NCI-H128 (cell line): ENCODE measurements around the gene LHFPL5.

Experiments
- DNase-seq: peaks from one replicate; lab custom pipeline; 2025; ENCODE audit not compliant: unreplicated experiment; lab: John Stamatoyannopoulos, UW

Gene LHFPL5

DNA sequence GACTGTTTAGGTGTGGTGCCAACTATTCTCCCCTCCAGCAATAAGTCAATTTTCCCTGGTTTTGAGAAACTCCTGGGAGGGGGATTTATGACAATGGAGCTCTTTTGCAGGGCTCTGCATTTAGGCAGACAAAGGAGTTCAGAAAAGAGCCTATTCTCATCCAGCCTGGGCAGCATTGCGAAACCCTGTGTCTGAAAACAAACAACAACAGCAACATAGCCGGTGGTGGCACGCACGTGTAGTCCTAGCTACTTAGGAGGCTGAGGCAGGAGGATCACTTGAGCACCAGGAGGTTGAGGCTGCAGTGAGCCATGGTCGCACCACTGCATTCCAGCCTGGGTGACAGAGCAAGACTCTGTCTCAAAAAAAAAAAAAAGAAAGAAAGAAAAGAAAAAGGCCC, 14.5 kb upstream of the LHFPL5 start:
- DNase-seq: no peak

DNA sequence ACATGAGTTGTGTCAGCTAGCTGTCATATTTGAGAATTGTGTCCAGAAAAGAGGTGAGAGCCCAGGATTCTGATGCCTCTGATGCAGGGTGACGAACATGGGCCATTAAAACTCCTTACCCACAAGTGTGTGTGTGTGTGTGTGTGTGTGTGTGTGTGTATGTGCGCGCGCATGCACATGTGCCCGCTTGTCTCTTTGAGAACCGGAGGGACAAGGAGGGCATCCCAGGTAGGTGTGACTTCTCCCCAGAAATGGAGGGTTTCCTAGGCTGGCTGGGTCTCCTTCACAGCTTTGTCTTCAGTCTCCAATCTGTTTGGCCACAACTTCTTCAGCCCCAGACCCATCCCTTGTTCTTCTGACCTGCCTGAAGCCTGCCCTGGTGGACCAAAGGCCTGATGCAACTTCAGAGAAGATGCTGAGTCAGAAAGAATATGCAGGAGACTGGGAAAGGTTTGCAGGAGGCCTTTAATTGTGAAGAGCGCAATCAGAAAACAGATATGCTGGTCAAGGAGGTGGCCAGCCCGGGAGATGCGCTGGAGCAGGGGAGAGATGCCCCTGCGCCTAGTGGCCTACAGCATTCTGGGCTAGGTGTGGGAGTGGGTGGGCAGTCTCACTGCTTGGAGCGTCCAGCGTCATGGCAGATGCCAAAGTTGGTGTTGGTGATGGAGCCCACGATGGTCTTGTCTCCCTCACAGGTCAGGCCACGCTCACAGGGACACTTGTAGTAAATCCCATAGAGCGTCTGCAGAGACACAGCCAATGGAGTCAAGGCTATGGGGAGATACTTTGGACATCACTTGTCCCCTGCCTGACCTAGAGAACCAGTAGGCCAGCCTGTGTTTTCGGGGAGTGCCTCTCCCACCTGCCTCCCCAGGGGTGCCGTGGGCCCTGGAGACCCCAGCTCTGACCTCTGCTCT, 10.4 kb upstream of the LHFPL5 start:
- DNase-seq: no peak

GRCh38 chr6:35795453-35796071, 9.6 kb upstream of the LHFPL5 start:
- DNase-seq: no peak

DNA sequence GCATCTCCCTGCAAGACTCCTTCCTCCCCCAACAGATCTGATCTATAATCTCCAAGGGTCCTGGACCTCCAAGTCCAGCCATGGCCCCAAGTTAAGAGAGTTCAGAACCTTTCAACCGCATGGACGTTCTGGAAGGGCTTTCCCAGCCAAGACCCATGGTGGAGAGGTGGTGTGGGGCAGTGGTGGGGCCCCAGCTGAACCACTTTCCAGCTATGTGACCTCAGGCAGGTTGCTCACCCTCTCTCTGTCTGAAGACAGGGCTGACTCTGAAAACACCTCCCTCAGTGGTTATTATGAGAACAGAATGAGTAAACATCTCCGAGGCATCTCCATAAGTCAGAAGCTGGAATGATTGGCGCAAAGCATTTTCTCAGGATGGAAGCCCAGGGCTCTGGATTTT, 8.9 kb upstream of the LHFPL5 start:
- DNase-seq: no peak

DNA sequence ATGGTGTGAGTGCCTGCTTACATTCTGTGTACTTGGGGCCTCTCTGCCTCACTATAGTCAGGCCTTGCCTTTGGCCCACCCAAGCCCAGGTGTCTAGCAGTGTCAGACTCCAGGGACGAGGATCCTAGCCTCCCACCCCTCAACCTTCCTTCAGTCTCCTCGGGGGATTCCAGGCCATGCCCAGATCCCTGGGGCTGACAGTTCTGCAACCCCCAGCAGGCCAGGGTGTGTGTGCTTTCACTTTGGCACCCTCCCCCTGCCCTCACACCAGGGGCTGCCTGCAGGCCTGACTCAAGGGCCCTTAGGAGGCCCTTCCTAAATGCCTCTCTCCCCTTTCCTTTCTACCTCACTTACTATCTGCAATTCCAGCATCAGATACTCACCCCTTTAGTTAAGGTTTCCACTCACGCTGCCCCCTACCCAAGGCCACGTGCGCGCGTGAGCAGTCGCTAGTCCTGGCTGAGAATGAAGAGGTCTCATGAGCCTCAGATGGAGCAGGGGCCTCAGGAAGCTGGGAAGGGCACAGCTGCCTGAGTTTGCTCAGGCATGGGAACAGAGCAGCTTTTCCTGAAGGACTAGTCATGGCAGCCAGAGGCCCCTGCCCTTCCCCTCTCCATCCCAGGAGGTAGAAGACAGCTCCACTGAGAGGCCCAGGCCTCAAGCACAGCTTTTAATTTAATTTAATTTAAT, 7.2 kb upstream of the LHFPL5 start:
- no peak for DNase-seq

DNA sequence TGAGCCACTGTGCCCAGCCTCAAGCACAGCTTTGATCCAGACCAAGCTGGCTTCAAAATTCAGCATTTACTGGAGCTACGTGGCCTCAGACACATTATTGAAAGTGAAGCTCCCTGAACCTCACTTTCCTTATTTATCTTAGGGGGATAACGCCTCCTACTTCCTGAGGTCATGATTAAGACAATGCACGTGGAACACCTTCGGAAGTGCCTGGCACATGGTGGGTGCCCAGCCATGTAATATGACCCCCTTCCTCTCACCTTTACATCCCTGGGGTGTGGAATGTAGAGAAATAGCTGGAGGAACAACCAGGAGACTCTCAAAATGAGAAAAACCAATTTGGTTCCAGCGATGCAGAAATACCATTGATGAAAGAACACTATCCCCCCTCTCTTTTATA, 6.4 kb upstream of the LHFPL5 start:
- DNase-seq: no peak

DNA sequence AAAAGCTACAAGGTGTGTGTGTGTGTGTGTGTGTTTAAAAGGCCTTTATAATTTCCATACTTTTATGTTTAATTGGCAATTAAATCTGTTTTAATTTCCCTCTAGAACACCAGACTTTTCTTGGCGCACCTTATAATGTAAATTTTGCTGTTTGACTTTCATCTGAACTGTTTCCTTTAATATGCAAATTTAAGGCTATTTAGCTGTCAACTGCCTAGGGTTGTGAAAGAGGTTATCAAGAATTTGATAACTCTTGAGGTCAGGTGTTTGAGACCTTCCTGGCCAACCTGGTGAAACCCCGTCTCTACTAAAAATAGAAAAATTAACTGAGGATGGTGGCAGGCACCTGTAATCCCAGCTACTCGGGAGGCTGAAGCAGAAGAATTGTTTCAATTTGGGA, 4.0 kb upstream of the LHFPL5 start:
- DNase-seq: no peak

DNA sequence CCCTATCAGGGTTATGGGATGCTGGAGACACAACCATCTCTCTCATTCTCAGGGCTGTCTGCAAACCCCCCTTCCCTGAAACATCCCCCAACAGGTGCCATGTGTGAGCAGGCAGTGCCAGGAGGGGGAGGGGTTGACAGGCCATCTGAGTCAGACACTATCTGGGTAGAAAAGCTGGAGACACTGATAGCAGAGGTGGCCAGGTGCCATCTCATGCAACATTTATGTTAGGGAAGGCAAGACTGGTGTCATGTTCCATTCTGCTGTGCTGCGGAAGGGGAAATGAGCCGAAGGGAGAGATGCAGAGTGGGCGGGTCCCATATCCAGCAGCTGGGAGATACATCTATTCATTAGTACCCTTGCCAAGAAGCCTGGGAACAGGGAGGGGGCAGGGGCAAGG, 3.5 kb downstream of the LHFPL5 start:
- DNase-seq: peak; percentile 40

DNA sequence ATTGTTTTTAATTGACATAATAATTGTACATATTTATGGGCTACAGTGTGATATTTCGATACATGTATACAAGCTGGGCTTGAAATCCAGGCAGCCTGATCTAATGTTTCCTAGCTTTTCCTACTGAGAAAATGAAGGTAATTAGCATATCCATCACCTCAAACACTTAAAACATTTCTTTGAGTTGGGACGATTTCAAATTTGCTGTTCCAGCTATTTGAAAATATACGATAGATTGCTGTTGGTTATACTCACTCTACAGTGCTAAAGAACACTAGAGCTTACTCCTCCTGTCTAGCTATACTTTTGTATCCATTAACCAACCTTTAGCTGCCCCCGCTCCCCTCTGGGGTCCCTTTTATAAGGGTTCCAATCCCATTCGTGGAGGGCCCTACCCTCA, 4.7 kb downstream of the LHFPL5 start:
- DNase-seq: no peak

GRCh38 chr6:35810971-35811698, 6.0 kb downstream of the LHFPL5 start:
- DNase-seq: no peak

DNA sequence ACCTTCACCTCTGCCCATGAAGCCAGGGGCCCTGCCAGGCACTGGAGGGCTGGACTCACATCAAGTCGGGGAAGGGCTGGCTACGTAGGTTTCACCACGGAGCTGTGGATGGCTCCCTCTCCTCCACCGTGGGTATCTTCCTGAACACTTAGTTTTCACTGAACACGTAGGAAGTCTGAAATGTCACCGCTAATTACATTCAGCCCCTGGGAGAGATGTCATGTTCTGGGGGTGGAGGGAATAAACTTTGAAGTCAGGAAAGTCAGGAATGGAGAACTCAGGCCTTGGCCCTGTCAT, 6.5 kb downstream of the LHFPL5 start:
- no peak for DNase-seq

GRCh38 chr6:35817515-35817914, 12.4 kb downstream of the LHFPL5 start:
- no peak for DNase-seq

GRCh38 chr6:35823601-35824000, 18.4 kb downstream of the LHFPL5 start:
- no peak for DNase-seq

GRCh38 chr6:35824552-35825192, 19.5 kb downstream of the LHFPL5 start:
- DNase-seq: no peak

- no peak for DNase-seq
These were observed 24.2 kb downstream of the LHFPL5 start for GRCh38 chr6:35829306-35829705.

DNA sequence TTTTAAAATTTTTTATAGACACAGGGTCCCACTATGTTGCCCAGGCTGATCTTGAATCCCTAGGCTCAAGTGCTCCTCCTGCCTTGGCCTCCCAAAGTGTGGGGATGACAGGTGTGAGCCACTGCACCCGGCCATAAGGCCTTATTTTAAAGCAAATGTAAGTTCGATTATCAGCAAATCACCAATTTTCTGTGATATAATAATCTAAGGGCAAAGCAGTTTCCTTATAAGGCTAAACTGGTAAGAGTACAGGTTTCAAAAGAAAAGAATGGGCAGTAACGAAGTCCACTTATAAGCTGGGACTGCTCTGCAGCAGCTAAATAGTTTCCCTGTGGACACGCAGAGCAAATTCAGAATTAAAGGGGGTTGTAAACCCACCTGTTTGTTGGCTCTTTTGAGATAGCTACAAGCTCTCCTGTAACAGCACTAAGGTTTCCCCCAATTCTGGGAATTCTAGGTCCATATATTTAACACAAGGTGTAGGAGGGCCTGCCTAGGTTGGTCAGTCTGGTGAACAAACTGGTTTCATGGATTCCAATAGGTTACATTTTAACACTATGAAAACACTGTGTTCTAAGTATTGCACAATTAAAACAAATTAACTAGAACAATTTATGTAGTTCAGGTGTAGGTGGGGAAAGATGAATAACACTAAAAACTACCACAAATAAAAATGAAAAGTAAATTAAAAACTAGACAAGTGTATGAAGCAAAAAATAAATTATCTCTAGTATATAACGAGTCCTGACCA, 26.3 kb downstream of the LHFPL5 start:
- DNase-seq: no peak

DNA sequence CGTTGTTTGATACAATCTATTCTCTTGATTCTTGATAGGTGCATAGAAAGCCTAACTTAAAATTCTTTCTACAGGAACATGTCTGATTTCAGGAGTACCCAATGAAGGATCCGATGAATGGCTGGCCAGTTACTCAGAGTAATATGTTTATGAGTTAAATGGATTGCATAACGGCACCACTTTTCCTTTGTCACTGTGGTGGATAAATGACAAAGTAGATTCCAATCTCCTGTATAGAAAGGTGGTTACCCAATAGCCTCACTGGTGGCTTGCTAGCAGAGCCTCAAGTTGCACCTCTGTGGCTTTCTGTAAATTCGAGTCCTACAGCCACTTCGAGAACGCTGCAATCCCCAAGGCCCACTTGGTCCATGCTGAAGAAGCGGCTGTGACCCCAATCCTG, 28.4 kb downstream of the LHFPL5 start:
- no peak for DNase-seq

DNA sequence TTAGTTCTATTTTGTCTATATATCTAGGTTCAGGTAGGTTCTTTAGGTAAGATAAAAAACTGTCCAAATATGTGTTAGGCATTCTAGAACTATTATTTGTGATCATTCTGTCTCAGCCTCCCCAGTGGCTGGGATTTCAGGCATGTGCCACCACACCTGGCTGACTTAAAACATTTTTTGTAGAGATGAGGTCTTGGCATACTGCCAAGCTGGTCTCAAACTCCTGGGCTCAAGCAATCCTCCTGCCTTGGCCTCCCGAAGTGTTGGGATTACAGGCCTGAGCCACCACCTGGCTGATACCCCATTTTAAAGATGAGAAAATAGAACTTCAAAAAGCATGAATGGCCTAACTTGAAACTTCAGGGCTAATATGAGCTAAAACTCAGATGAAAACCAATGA, 33.9 kb downstream of the LHFPL5 start:
- DNase-seq: no peak

DNA sequence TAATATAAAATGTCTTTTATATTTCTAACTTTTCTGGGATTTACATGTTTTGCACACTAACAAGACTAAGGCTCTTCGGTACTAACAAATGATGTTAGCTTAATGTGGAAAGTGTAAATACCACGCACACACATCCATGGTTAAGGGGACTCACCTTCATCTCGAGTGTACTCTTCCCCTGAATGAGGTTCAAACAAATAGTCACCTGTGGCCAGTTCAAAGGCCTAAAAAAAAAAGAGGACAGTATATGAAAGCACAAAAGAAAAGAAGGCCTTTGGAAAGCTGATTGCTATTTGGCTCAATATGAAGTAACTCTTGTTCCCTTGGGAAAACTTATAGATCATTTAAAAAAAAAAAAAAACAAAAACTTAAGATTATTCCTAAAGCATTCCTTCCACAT, 37.2 kb downstream of the LHFPL5 start:
- no peak for DNase-seq

GRCh38 chr6:35844290-35844689, 39.1 kb downstream of the LHFPL5 start:
- DNase-seq: no peak
